Left renal cortex interstitium (tissue), 4 donors: ENCODE data around the gene RHOC. TPM values are rescaled to one million over a fixed set of nuclear protein-coding genes. Genes with fewer than 3 reads are reported as not detected.

Source experiments
- DNase-seq, 4 donors: peaks; one replicate each; pipeline ENCODE4 v3.0.0-alpha.2; 2013; ENCODE audit warnings: low read depth in 4 of 4, low spot score in 2 of 4, missing footprints in 1 of 4
- polyA plus RNA-seq, 4 donors: library from polyadenylated mRNA; unstranded; fragments of 120-200 nt; gene quantifications; one replicate each; pipeline ENCODE4 v1.2.1, GENCODE V29; 2013; ENCODE audit not compliant: insufficient read length in 4 of 4

Gene RHOC
- polyA plus RNA-seq, 4 donors = 201 to 253 (median 223) TPM

GRCh38 chr1:112703706-112704105 lies 3.2 kb downstream of the RHOC start:
- no peak for DNase-seq

GRCh38 chr1:112702420-112703261 lies 4.3 kb downstream of the RHOC start:
- DNase-seq = no peak

- no peak for DNase-seq
Observed at GRCh38 chr1:112702067-112702395, 4.9 kb downstream of the RHOC start.

GRCh38 chr1:112701227-112702066 lies 5.5 kb downstream of the RHOC start:
- no peak for DNase-seq

GRCh38 chr1:112700290-112701226 lies 6.4 kb downstream of the RHOC start:
- peak in 2 of 4 donors; percentile 89 to 91 for DNase-seq

- no peak for DNase-seq
Observed at GRCh38 chr1:112699425-112700144, 7.3 kb downstream of the RHOC start.

- DNase-seq = no peak
Observed at GRCh38 chr1:112698366-112699310, 8.3 kb downstream of the RHOC start.

- no peak for DNase-seq
Observed at GRCh38 chr1:112697781-112698201, 9.1 kb downstream of the RHOC start.

GRCh38 chr1:112696578-112697314 lies 10.2 kb downstream of the RHOC start:
- no peak for DNase-seq

GRCh38 chr1:112695276-112695675 lies 11.7 kb downstream of the RHOC start:
- DNase-seq = no peak

- DNase-seq = no peak
Observed at GRCh38 chr1:112694363-112694929, 12.5 kb downstream of the RHOC start.

GRCh38 chr1:112693821-112694220 lies 13.1 kb downstream of the RHOC start:
- no peak for DNase-seq

GRCh38 chr1:112692681-112693080 lies 14.2 kb downstream of the RHOC start:
- DNase-seq = no peak

GRCh38 chr1:112689842-112690237 lies 17.1 kb downstream of the RHOC start:
- DNase-seq = no peak

GRCh38 chr1:112689196-112689841 lies 17.6 kb downstream of the RHOC start:
- DNase-seq = no peak

- no peak for DNase-seq
Observed at GRCh38 chr1:112688781-112689193, 18.1 kb downstream of the RHOC start.

GRCh38 chr1:112687785-112688496 lies 19.0 kb downstream of the RHOC start:
- no peak for DNase-seq
